ENCODE results near the gene TOM1. TPM values are rescaled to one million over a fixed set of nuclear protein-coding genes. Genes with fewer than 3 reads are reported as not detected.

TOM1 gene
- total RNA-seq, 4 donors from 2014 or later, result 22.3 to 40.3 (median 34.1) TPM

- 64 to 80% methylated on average over 1 to 9 of the region's 9 CpGs for WGBS, 2 donors (ENCODE audit: low coverage in 1 of 2)
- TF ChIP-seq, protein P1, sequence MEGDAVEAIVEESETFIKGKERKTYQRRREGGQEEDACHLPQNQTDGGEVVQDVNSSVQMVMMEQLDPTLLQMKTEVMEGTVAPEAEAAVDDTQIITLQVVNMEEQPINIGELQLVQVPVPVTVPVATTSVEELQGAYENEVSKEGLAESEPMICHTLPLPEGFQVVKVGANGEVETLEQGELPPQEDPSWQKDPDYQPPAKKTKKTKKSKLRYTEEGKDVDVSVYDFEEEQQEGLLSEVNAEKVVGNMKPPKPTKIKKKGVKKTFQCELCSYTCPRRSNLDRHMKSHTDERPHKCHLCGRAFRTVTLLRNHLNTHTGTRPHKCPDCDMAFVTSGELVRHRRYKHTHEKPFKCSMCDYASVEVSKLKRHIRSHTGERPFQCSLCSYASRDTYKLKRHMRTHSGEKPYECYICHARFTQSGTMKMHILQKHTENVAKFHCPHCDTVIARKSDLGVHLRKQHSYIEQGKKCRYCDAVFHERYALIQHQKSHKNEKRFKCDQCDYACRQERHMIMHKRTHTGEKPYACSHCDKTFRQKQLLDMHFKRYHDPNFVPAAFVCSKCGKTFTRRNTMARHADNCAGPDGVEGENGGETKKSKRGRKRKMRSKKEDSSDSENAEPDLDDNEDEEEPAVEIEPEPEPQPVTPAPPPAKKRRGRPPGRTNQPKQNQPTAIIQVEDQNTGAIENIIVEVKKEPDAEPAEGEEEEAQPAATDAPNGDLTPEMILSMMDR (IDR thresholded peaks at IDR 0.05), result no peak
- TF ChIP-seq EP300 (IDR thresholded peaks at IDR 0.05), result no peak
- no peak for TF ChIP-seq POLR2A (IDR thresholded peaks at IDR 0.05)
- no peak for TF ChIP-seq POLR2AphosphoS5 (IDR thresholded peaks at IDR 0.05)
- no peaks in the 10 kb centered on the region for H3K9me3 ChIP-seq
Measured at GRCh38 chr22:35367331-35367886, 67.7 kb downstream of the TOM1 start.

DNA sequence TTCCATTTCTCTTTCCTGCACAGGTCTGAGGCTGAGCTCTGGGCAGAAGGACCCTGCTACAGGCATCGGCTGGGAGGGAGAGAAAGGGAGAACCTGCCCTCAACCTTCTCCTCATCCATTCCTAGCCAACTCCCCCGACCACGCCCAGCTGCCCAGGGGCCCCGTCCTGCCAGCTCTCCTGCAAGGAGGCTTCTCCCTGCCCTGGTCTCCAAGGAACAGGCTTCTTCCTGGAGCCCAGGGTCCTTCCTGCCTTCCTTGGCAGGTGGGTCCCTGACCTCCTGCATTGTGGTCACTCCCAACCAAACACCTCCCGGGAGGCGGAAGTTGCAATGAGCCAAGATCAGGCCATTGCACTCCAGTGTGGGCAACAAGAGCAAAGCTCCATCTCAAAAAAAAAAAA is 68.7 kb downstream of the TOM1 start:
- H3K36me3 ChIP-seq, result no peaks in the 10 kb centered on the region
- H3K4me1 ChIP-seq, result peaks cover 0 to 13% (median 4%) of the 10 kb centered on the region in 3 donors
- peaks cover 38% of the 10 kb centered on the region for H3K27me3 ChIP-seq
- H3K27ac ChIP-seq, result no peak overlapping the region
- no peak overlapping the region for H3K4me3 ChIP-seq
- no peak for ATAC-seq
- WGBS, 2 donors (ENCODE audit: low coverage in 1 of 2), result 80% methylated on average over 1 of the region's 6 CpGs; no CpG with 5 or more reads in 1 of the 2 donors
- H3K9me3 ChIP-seq, result no peaks in the 10 kb centered on the region
- TF ChIP-seq POLR2AphosphoS5 (IDR thresholded peaks at IDR 0.05), result no peak
- TF ChIP-seq, protein P1 (IDR thresholded peaks at IDR 0.05), result no peak
- no peak for TF ChIP-seq POLR2A (IDR thresholded peaks at IDR 0.05)
- TF ChIP-seq EP300 (IDR thresholded peaks at IDR 0.05), result no peak

More at GRCh38 chr22:35367331-35367886, 67.7 kb downstream of the TOM1 start:
- no peaks in the 10 kb centered on the region for H3K36me3 ChIP-seq
- ATAC-seq, result no peak
- no peak overlapping the region for H3K4me3 ChIP-seq
- H3K4me1 ChIP-seq, result peaks cover 0 to 10% (median 4%) of the 10 kb centered on the region in 3 donors
- no peak overlapping the region for H3K27ac ChIP-seq
- H3K27me3 ChIP-seq, result peaks cover 48% of the 10 kb centered on the region

DNA sequence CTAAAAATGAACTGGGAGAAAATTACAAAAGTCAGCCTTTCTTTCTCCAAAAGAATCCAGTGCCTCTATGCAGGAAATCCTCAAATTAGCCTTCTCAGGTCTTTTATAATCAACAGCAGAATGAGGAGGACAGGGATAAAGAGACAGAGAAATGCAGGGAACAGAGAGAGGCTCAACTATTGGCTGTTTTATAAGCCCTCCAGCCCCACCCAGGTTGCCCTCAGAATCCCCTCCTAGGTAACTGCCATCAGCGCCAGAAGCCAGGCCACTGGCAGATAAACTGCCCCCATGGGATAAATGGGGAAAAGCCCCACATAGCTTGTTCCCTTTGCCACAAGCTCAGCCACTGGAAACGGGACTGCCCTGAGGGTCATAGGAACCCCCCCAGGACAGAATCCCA is 70.3 kb downstream of the TOM1 start:
- peaks cover 0 to 13% (median 4%) of the 10 kb centered on the region in 3 donors for H3K4me1 ChIP-seq
- no peak overlapping the region for H3K4me3 ChIP-seq
- ATAC-seq, result no peak
- TF ChIP-seq POLR2AphosphoS5 (IDR thresholded peaks at IDR 0.05), result no peak
- TF ChIP-seq, protein P1 (IDR thresholded peaks at IDR 0.05), result no peak
- TF ChIP-seq POLR2A (IDR thresholded peaks at IDR 0.05), result no peak
- TF ChIP-seq EP300 (IDR thresholded peaks at IDR 0.05), result no peak
- H3K36me3 ChIP-seq, result no peaks in the 10 kb centered on the region
- H3K27me3 ChIP-seq, result peaks cover 22% of the 10 kb centered on the region
- no peaks in the 10 kb centered on the region for H3K9me3 ChIP-seq
- 67% methylated on average over 1 of the region's 2 CpGs; no CpG with 5 or more reads in 1 of the 2 donors for whole genome bisulfite sequencing, 2 donors (ENCODE audit: low coverage in 1 of 2)
- no peak overlapping the region for H3K27ac ChIP-seq

DNA sequence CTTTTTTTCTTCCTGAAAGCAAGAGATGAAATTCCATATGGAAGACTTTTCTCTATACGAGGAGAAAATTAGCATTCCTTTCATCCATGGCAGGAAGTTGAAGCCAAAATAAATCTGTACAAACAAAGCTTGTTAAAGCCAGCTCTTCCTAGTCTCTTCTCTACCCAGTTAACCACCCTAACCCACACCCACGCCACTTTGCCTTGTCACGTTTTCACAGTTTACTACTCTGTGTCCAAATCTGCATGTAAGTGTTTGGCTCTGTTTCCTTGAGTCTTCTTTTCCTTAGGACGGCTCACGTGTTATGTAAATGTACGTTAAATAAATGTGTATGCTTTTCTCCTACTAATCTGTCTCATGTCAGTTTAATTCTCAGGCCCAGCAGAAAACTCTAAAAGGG is 74.1 kb downstream of the TOM1 start:
- TF ChIP-seq POLR2AphosphoS5 (IDR thresholded peaks at IDR 0.05), result no peak
- Histone ChIP-seq H3K4me3 (no peak overlapping the region), H3K36me3 (no peaks in the 10 kb centered on the region), H3K9me3 (no peaks in the 10 kb centered on the region), H3K4me1 (peaks cover 0 to 32% (median 14%) of the 10 kb centered on the region in 3 donors), H3K27me3 (no peaks in the 10 kb centered on the region), H3K27ac (no peak overlapping the region)
- no peak for ATAC-seq
- WGBS, 2 donors (ENCODE audit: low coverage in 1 of 2), result 70 to 78% methylated on average over 6 of the region's 6 CpGs

DNA sequence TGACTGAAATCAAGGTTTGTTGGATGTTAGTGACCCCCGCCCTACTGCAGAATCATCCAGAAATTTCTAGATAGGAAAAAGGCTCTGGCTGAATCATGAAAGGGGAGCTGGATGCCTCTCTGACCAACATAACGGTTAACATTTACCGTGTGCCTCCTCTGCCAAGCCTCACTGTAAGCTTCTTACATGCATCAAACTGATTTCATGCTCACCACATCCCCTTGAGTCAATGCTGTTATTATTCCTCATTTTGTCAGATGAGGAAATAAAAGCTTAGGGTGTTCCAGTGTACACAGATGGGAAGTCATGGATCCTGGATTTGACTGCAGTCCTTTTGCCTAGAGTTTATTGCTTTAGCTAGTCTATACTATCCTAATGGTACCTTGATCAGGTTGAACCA is 75.3 kb downstream of the TOM1 start:
- Histone ChIP-seq H3K4me1 (peaks cover 0 to 36% (median 14%) of the 10 kb centered on the region in 3 donors), H3K36me3 (no peaks in the 10 kb centered on the region), H3K9me3 (no peaks in the 10 kb centered on the region), H3K27me3 (no peaks in the 10 kb centered on the region), H3K4me3 (no peak overlapping the region), H3K27ac (no peak overlapping the region)
- 84 to 95% methylated on average over 3 of the region's 3 CpGs for WGBS, 2 donors (ENCODE audit: low coverage in 1 of 2)
- no peak for ATAC-seq
- no peak for TF ChIP-seq POLR2A (IDR thresholded peaks at IDR 0.05)
- TF ChIP-seq, protein P1 (IDR thresholded peaks at IDR 0.05), result no peak
- TF ChIP-seq POLR2AphosphoS5 (IDR thresholded peaks at IDR 0.05), result no peak
- no peak for TF ChIP-seq EP300 (IDR thresholded peaks at IDR 0.05)

Measured in gastroesophageal sphincter (tissue), 4 donors.